ENCODE results near the gene C1orf167.

DNA sequence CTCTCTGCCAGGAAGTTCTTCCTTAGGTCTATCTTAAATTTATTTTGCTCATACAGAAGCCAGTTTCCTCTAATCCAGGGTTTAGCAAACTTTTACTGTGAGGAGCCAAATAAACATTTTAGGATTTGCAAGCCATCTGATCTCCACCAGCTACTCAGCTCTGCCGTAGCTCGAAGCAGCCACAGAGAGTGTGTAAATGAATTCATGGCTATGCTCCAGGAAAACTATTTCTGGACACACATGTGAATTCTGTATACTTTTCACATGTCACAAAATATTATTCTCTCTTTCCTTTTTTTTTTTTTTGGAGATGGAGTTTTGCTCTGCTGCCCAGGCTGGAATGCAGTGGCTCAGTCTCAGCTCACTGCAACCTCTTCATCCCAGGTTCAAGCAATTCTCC is 39.5 kb upstream of the C1orf167 start:
- no peak for TF ChIP-seq POLR2A (IDR thresholded peaks at IDR 0.05)
- TF ChIP-seq, protein P1, sequence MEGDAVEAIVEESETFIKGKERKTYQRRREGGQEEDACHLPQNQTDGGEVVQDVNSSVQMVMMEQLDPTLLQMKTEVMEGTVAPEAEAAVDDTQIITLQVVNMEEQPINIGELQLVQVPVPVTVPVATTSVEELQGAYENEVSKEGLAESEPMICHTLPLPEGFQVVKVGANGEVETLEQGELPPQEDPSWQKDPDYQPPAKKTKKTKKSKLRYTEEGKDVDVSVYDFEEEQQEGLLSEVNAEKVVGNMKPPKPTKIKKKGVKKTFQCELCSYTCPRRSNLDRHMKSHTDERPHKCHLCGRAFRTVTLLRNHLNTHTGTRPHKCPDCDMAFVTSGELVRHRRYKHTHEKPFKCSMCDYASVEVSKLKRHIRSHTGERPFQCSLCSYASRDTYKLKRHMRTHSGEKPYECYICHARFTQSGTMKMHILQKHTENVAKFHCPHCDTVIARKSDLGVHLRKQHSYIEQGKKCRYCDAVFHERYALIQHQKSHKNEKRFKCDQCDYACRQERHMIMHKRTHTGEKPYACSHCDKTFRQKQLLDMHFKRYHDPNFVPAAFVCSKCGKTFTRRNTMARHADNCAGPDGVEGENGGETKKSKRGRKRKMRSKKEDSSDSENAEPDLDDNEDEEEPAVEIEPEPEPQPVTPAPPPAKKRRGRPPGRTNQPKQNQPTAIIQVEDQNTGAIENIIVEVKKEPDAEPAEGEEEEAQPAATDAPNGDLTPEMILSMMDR (IDR thresholded peaks at IDR 0.05), result no peak

Data from testis (tissue), 2 donors.